ENCODE results near the gene NUP88.

NUP88 gene

GRCh38 chr17:5418858-5419355 lies 555 bp downstream of the NUP88 start:
- peak; percentile 57 to 74 for DNase-seq

- no peak for DNase-seq
Observed at GRCh38 chr17:5416901-5417300, 2.6 kb downstream of the NUP88 start.

- DNase-seq, result no peak
Observed at GRCh38 chr17:5413682-5414081, 5.8 kb downstream of the NUP88 start.

GRCh38 chr17:5410594-5411272 lies 8.7 kb downstream of the NUP88 start:
- no peak for DNase-seq

GRCh38 chr17:5408186-5408585 lies 11.3 kb downstream of the NUP88 start:
- DNase-seq, result no peak

GRCh38 chr17:5405400-5405799 lies 14.1 kb downstream of the NUP88 start:
- DNase-seq, result no peak

- DNase-seq, result no peak
Observed at GRCh38 chr17:5399767-5400166, 19.7 kb downstream of the NUP88 start.

- DNase-seq, result no peak
Observed at GRCh38 chr17:5396612-5397011, 22.9 kb downstream of the NUP88 start.

- DNase-seq, result no peak
Observed at GRCh38 chr17:5391678-5392077, 27.8 kb downstream of the NUP88 start.

GRCh38 chr17:5381542-5381941 lies 37.9 kb downstream of the NUP88 start:
- DNase-seq, result no peak

- no peak for DNase-seq
Observed at GRCh38 chr17:5380491-5381135, 38.8 kb downstream of the NUP88 start.

GRCh38 chr17:5379351-5380107 lies 39.9 kb downstream of the NUP88 start:
- no peak for DNase-seq

- DNase-seq, result no peak
Observed at GRCh38 chr17:5378566-5379207, 40.8 kb downstream of the NUP88 start.

- DNase-seq, result no peak
Observed at GRCh38 chr17:5373112-5373511, 46.4 kb downstream of the NUP88 start.

- no peak for DNase-seq
Observed at GRCh38 chr17:5370411-5370810, 49.1 kb downstream of the NUP88 start.

GRCh38 chr17:5365831-5366230 lies 53.6 kb downstream of the NUP88 start:
- DNase-seq, result no peak

- no peak for DNase-seq
Observed at GRCh38 chr17:5364696-5365095, 54.8 kb downstream of the NUP88 start.

- DNase-seq, result no peak
Observed at GRCh38 chr17:5364156-5364555, 55.3 kb downstream of the NUP88 start.

GRCh38 chr17:5362162-5362811 lies 57.2 kb downstream of the NUP88 start:
- no peak for DNase-seq

- no peak for DNase-seq
Observed at GRCh38 chr17:5361426-5361825, 58.0 kb downstream of the NUP88 start.

- no peak for DNase-seq
Observed at GRCh38 chr17:5355421-5356129, 63.9 kb downstream of the NUP88 start.

GRCh38 chr17:5354886-5355415 lies 64.5 kb downstream of the NUP88 start:
- no peak for DNase-seq
